SK-N-SH (cell line): ENCODE measurements around the gene TPRG1L.

ENCODE experiments used
- EP300 ChIP-seq, 2 experiments: IDR thresholded peaks; 2 replicates each; pipeline versions ENCODE4 v1.4.0 to v1.6.1; 2012; ENCODE audit warnings: borderline replicate concordance in 1 of 2, low read depth in 1 of 2, low read length in 1 of 2
- JUND ChIP-seq: IDR thresholded peaks from 2 replicates; pipeline ENCODE4 v1.4.0; 2012
- RFX5 ChIP-seq: IDR thresholded peaks from 2 replicates; pipeline ENCODE4 v1.6.1; 2012; ENCODE audit warnings: mild to moderate bottlenecking, improper control_type of control experiment, low read length

DNA sequence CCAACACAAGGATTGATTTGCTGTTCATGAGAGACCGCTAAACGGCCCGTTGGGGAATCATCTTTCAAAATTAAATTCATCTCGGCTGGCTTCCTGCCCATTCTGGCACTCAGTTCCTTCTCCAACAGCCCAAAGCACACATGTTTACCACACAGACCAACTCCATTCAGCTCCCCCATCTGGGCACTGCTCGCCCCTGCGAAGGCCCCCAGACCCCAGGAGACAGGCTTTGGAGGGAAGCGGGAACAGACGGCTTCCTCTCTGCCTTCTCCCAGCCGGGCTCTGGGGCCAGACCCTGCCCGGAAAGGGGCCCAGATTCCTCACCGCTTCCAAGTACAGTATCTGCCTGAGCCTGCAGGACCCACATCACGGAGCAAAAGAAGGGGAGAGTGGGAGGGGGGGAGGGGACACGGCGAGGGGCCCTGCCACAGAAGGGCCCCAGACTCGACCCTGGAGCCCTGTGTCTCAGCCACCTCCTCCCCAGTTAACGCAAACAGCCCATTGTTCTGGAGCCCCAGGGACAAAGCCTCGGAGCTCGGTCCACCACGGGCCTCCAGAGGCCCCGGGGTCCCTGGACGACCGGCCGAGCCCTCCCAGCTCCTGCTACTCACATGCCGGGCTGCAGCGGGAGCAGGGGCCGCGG is 14.2 kb upstream of the TPRG1L start:
- no peak for TF ChIP-seq RFX5
- TF ChIP-seq JUND, result no peak
- no peak for TF ChIP-seq EP300 (IDR thresholded peaks at IDR 0.05; ENCODE audit: borderline replicate concordance in 1 of 2, low read depth in 1 of 2, low read length in 1 of 2)
